GM19023 (cell line): ENCODE data around the gene VDAC1.
"Not testable (repeated sequence)": the region's sequence is repeated elsewhere in the genome, so short reads cannot be mapped to it uniquely, and the experiment has no call there.

ENCODE experiments used
- ATAC-seq: cut with Tn5 transposase; IDR thresholded peaks from one replicate; pipeline ENCODE4 v1.9.1; 2021; ENCODE audit warnings: mild to moderate bottlenecking, moderate library complexity; ENCODE audit not compliant: unreplicated experiment

VDAC1 gene

DNA sequence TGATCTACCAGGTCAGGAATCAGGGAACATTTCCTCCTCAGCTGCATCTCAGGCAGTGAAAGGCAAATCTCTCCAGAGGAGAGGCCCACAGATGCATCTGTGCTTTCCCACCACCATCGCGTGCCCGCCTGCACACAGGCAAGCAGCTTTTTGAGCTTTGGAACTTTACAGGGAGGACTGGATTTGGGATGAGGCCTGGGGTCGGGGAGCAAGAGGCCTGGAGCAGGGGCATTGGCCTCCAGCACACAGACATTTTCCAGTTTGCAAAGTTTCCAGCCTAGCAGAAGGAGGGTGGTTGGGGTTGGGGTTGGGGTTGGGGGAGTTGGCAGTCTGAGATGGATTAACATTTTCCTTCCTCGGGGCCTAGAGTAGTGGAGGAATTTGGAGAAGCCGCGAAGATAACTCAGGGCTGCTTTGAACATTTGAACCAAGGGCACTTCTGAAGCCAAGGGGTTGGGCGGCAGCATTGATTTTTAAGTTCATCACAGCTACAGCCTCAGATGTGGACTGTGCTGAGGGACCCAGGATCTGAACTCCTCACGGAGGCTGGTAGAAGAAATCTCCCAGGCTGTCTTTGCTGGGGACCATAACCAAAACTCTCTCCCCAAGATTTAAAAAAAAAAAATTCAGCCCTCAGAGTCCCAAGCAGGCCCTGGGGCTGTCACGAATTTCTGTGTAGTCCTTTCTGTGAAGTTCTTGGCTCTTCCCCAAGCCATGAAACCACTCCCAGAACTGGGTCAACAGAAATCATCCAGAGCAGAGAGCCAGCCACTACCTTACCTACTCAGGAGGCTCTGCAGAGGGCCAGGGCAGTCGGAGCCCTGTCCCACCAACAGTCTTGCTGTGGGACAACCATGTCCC, 61.9 kb downstream of the VDAC1 start:
- no peak for ATAC-seq

GRCh38 chr5:133941456-133942196, 63.1 kb downstream of the VDAC1 start:
- no peak for ATAC-seq

DNA sequence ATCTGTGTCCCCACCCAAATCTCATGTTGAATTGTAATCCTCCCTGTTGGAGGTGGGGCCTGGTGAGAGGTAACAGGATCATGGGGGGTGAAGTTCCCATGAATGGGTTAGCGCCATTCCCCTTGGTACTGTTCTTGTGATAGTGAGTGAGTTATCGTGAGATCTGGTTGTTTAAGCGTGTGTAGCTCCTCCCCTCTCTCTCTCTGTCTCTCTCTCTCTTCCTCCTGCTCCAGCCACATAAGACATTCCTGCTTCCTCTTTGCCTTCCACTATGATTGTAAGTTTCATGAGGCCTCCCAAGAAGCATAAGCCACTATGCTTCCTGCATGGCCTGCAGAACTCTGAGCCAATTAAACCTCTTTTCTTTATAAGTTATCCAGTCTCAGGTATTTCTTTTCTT, 65.1 kb downstream of the VDAC1 start:
- ATAC-seq, result no peak

DNA sequence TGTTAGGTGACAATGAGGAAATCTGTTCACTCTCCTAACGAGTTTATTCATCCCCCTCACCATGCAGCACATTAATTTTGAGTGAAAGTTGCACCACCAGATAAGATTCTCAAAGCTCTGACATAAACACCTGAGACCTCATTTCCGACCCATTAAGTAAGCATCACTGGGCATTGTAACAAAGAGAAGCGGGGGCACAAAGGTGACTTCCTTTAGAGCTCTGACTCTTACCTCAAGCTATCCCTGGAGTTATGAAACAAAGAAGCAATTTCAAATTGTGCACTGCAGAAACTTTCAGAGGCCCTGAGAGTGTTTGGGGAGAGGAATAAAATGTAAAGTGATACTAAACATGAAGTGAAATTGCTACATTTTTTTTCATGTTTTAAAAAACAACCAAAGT, 65.8 kb downstream of the VDAC1 start:
- ATAC-seq, result no peak

DNA sequence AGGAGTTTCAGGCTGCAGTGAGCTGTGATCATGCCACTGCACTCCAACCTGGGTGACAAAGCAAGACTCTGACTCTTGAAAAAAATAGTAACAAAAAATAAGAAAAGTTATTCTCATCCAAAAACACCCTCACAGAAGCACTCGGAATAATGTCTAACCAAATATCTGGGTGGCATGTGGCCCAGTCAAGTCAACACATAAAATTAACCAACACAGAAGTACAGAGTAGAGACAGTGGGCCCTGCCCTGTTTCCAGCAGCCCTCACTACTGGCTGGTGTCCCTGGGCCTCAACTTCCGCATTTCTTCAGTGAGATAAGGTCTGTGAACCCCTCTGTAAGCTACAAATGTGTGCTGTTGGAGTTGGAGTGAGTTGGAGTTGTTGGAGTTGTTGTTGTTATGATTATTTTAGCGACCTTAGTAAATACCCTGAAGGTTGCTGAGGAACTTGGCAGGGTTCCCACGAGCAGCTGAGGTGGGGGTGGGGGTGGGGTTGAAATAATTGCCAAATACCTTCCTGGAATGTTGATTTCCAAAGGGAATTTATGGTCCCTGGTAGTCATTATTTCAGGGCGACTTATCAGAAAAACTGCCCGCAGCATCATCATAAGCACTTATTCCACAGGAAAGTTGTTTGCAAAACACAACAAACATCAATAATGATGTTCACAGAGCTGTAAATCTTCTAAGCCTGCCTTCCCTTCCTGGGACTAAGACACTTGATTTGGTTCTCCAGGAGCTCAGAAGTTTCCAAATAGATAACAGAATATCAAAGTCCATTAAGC, 66.5 kb downstream of the VDAC1 start:
- no peak for ATAC-seq

GRCh38 chr5:133937628-133938027, 67.1 kb downstream of the VDAC1 start:
- not testable (repeated sequence) for ATAC-seq

DNA sequence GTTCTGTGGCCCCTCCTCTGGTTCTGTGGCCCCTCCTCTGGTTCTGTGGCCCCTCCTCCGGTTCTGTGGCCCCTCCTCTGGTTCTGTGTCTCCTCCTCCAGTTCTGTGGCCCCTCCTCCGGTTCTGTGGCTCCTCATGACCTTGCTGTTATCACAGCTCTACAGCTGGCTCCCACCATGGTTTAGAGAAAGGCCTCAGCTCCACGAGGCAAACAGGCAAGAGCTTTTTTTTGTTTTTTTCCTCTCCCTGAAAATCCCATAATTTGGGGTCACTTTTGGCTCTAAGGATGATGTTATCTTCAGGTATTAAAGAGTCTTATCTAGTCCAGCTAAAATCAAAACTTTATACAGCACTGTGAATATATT, 68.1 kb downstream of the VDAC1 start:
- ATAC-seq, result no peak

GRCh38 chr5:133935991-133936650, 68.7 kb downstream of the VDAC1 start:
- not testable (repeated sequence) for ATAC-seq

- ATAC-seq, result no peak
These were observed 69.2 kb downstream of the VDAC1 start for GRCh38 chr5:133935667-133935940.

DNA sequence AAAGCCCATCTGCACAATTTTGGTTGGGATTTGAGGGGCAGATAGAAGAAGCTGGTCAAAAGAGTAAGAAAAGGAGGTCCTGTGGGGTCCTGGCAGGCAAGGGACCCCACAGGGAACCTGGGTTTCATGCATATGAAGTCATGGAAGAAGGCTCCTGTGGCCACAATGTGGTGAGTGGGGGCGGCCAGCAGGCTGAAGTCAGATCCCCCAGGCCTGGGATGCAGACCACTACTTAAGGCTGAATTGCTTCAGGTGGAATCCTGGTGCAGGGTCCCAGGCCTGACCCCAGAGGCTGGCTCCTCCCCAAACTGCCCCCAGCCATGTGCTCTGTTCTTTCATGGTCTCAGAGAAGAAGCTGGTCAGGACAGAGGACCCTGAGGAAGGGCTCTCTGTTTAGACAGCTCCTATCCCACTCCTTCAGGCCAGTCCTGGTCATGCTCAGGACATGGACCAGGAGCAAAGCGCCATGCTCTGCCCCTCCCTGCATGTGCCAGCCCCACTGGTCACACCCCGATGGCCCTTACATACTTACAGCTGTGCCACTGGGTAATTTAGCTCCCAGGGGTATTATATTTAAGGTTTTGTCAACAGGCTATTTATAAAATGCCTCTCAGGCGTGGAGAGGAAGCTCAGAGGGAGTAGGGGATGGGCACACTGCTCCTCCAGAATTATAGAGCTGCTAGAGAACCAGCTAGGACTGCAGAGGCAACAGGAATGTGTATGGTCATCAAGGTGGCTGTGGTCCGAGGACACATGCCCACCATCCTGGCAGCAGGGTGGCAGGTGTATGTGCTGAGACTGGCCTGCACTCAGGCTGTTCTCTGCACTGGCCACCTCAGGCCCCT, 69.7 kb downstream of the VDAC1 start:
- no peak for ATAC-seq

DNA sequence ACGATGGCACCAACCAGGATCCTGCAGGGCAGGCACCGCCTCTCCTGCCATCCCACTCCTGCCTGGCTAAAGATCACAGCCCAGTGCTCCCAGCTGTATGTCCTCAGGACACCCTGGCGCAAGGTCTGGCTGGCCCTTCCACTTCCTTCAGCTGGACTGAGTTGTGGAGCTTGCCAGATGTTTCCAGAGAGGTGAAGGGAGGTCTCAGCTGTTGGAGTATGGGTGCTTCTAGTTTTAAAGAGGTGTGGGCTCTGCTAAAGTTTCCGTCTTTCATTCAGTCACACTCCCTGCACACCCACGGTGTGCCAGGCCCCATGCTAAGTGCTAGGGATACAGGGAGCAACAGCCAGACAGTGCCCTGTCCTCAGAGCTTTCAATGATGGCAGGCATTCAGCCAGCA, 70.5 kb downstream of the VDAC1 start:
- ATAC-seq, result no peak

DNA sequence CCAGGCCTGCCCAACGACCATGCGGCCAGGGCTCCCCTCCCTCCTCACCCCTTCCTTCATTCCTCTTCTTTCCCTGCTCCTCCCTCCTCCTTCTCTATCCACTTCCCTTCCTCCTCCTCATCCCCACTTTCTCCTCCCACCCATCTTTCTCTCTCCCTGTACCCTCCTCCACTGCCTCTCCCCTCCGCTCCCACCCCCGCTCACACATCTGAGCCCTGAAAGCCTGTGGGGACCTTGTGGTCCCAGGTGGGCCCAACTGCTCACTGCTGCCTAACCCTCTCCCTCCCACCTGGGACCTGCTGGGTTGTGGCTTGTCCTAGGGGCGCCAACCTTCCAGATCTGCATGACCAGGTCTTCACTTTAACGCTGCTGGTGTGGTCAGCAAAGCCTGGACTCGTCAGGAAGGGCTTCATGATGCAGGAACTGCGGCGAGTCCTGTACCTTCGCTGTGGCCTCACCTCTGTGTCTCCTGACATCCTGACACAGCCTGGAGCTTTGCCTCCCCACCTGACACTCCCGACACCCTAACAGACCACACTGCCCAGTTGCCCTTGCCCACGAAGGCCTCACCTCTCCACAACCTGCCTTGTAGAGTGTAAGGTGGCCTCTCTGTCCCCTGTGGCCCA, 71.0 kb downstream of the VDAC1 start:
- ATAC-seq, result no peak

- no peak for ATAC-seq
These were observed 71.6 kb downstream of the VDAC1 start for GRCh38 chr5:133933169-133933509.

DNA sequence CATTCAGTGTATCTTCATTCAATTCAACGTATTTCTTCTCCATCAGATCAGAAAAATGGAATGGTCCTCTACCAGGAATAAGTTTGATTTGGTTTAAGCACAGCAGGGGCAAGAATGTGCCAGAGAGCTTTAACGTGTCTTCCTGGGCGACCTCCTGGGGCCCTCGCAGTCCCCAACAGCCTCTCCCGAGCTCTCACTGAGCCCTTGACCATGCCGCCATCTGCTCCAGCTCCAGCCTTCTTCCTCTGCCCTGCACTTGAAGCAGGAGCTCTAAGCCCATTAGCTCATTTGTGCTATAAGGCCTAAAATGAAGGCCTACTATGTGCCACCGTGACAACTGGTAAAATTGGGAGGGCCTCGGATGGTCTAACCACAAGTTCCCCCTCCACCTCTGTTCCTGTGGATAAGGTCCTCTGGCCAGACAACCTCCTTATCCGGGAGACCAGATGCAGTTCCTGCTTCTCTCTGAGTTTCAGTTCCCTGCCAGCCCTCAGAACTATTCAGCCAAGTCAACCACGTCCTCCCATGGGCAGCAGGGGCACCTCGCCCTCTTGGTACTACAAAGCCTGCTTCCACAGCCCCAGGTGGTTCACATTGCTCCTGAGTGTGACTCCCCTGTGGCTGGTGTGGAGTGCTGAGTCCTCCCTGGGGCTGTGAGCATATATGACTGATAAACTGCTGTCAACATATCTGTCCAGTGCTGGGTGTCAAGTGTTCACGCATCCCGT, 72.2 kb downstream of the VDAC1 start:
- ATAC-seq, result no peak

DNA sequence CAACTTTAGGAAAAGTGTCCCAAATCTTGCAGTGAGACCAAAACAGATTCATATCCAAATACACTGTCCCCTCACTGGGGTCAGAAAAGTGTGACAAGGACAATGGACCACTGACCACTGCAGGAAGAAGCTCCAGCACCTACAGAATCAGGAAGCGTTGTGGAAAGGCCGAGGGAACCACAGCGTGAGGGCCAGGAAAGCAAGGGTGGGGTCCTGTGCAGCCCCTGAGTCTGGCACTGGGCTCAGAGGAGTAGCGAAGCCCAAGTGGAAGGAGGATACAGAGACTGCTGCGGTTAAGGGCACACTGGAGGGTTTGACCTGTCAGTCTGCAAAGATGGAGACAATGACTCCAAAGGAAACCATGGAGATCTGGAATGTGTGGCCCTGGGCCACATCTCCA, 73.2 kb downstream of the VDAC1 start:
- no peak for ATAC-seq

DNA sequence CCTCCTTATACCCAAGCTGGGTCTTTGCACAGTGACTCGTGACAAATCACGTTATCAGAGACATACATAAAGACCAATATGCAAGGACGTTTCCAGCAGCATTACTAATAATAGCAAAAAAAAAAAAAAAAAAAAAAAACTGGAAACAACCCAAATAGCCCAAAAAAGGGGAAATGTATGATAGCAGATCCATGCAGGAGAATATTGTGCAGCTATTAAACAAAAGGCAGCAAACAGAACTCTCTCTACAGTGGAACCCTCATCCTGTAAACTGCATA, 74.0 kb downstream of the VDAC1 start:
- ATAC-seq, result no peak

GRCh38 chr5:133930061-133930812, 74.5 kb downstream of the VDAC1 start:
- ATAC-seq, result peak; percentile 54

DNA sequence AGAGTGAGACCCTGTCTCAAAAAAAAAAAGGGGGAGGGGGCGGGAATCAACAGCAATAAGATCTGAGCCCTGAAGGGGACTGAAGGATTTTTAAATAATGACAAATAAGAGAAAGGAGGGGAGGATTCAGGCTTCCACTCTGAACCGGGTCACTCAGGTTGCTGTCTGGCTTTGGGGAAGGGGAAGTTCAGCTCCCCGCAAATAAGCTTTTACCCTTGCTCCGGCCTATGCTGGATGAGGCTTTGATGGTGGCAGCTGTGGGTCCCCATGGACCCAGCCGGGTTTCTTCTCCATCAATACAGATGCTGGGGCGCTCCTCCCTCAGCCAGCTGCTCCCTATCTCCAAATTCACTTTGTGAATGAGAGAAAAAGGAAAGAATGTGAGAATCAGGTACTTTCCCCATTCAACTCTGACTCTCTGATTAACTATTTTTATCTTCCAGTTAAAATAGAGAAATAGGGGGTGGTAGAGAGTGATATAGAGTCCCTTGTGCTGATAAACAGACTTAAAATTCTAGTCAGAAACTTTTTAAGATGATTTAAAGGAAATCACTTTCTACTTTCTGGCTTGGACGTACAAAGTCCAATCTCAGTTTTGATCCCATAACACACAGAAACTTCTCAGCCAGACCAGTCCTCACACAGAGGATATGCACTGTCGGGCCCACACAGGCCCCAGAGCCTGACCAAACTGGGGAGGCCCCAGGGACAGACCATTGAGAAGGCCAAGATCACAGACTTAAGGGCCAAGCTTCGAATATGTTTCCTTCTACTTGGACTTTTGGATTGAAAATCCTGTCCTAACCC, 76.0 kb downstream of the VDAC1 start:
- ATAC-seq, result peak; percentile 44
